ENCODE results near the gene LTA4H.
"Not testable (repeated sequence)": the region's sequence is repeated elsewhere in the genome, so short reads cannot be mapped to it uniquely, and the experiment has no call there.

The LTA4H gene

GRCh38 chr12:96035283-96036236 lies at the start of gene LTA4H:
Gene LTA4H, minus strand, starts transcription at chr12:96035587. Its CDS starts 68 bp downstream, at chr12:96035519.
- peak; percentile 99 for DNase-seq (ENCODE audit: low read depth, low spot score)

GRCh38 chr12:96084624-96085023 lies 49.2 kb upstream of the LTA4H start:
- DNase-seq (ENCODE audit: low read depth, low spot score) = no peak

GRCh38 chr12:96083020-96083719 lies 47.8 kb upstream of the LTA4H start:
- DNase-seq (ENCODE audit: low read depth, low spot score) = no peak

GRCh38 chr12:96081596-96081995 lies 46.2 kb upstream of the LTA4H start:
- no peak for DNase-seq (ENCODE audit: low read depth, low spot score)

DNA sequence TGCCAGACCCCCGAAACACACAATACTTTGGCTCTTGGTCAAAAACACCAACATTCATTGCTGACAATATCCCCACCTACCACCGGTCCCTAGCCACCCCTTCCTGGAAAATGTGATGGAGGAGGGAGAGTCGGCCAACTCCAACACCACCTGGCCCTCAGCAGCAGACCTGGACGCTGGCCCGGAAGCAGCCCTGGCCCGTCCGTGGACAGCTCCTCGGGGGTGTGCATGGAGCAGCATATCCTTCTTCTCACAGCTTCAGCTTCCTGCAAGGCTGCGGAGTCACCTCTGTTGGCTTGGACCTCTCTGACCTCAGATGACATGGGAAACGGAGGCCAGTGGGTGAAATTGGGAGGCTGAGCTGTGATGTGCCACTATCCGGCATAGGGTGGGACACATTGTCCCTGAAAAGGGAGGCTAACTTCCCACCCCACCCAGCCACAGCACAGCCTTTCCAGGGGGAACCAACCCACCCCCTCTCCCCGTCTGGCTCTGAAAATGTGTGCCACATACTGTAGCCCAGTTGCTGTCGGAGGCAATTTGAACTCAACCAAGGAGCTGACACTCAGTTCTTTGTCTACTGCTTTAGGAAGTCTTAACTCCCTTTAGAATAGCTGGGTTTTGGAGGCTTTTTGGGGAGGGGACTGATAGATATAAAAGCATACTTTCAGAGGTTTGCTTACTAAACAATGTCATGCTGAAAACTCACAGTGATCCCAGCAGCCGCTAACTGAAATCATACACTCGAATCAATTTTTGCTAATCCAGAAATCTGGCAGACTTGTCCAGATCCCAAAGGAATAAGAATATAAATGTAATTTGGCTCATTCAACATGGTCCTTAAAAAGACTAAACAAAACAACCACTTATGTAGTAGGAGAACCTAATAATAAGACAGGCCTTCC lies 43.1 kb upstream of the LTA4H start:
- no peak for DNase-seq (ENCODE audit: low read depth, low spot score)

DNA sequence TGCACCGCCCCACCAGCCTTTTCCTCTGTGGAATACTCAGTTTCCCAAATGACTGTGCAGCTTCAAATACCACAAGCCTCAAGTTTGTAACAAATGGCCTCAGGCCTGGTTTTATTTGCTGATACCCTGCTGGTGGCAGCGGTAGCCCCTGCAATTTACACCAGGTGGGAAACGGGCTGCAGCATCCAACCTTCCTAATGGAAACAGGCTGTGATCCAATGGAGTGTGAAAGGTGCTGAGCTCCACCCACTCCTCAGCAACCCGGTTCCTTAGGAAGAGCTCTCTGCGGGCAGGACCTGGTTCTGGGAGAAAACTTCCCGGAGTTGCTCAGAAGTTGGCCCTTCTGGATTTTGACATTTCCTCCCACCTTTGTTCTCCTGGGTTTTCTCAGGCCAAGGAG lies 41.7 kb upstream of the LTA4H start:
- no peak for DNase-seq (ENCODE audit: low read depth, low spot score)

DNA sequence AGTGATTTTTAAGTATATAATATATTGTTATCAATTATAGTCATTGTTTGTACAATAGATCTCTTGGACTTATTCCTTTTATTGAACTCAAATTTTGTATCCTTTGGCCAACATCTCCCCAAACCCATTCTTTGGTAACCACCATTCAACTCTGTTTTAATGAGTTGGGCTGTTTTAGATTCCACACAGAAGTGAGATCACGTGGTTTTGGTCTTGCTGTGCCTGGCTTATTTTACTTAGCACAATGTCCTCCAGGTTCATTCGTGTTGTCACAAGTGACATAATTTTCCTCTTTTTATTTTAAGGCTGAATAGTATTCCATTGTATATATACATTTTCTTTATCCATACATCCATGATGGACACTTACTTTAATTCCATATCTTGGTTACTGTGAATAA lies 40.2 kb upstream of the LTA4H start:
- no peak for DNase-seq (ENCODE audit: low read depth, low spot score)

DNA sequence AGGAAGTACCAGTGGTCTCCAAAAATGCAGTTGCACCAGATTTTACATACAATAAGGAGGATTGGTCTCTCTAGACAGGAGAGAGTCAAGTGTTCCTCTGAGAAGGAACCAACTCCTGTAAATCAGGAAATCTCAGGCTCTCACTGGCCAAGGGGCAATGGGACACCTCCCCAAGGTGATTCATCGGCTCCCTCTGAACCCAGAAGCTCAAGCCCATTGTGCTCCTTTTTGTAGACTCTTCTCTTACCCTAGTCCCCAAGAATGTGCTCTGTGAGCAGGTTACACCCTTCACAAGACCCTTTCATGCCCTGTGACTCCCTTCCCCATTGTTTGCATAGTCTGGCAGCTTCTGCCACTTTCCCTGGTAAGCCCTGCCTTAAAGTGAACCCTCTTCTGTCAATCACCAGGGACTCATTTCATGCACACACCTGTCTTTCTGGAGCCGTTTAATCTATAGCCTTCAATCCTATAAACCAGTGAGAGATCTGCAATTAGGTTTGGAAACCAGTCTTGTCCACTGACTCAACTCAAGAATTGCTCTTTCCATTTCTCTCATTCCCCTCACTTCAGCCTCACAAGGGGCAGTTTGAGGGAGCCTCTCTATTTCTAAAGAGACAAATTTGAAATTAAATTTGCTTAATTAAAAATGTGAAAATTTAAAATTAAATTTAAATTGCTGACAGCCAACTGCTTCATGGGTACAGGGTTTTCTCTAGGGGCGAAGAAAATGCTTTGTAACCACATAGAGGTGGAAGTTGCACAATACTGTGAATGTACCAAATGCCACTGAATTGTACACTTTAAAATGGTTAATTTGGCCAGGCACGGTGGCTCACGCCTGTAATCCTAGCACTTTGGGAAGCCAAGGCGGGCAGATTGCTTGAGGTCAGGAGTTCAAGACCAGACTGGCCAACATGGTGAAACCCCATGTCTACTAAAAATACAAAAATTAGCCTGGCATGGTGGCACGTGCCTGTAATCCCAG lies 38.3 kb upstream of the LTA4H start:
- no peak for DNase-seq (ENCODE audit: low read depth, low spot score)

GRCh38 chr12:96070670-96071279 lies 35.4 kb upstream of the LTA4H start:
- DNase-seq (ENCODE audit: low read depth, low spot score) = no peak

GRCh38 chr12:96069511-96070231 lies 34.3 kb upstream of the LTA4H start:
- no peak for DNase-seq (ENCODE audit: low read depth, low spot score)

DNA sequence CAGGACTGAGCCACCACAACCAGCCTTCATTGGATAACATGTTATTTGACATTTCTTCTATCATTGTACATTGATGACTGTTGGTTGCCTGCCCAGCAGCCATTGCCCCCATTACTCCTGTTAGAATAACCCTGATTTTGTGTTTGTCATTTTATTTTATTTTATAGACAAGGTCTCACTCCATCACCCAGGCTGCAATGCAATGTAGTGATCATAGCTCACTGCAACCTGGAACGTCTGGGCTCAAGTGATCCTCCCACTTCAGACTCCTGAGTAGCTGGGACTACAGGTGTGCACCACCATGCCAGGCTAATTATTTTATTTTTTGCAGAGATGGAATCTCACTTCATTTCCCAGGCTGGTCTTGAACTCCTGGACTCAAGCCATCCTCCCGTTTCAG lies 33.2 kb upstream of the LTA4H start:
- no peak for DNase-seq (ENCODE audit: low read depth, low spot score)

- no peak for DNase-seq (ENCODE audit: low read depth, low spot score)
These were observed 32.7 kb upstream of the LTA4H start for GRCh38 chr12:96068111-96068510.

GRCh38 chr12:96065776-96066175 lies 30.4 kb upstream of the LTA4H start:
- not testable (repeated sequence) for DNase-seq (ENCODE audit: low read depth, low spot score)

DNA sequence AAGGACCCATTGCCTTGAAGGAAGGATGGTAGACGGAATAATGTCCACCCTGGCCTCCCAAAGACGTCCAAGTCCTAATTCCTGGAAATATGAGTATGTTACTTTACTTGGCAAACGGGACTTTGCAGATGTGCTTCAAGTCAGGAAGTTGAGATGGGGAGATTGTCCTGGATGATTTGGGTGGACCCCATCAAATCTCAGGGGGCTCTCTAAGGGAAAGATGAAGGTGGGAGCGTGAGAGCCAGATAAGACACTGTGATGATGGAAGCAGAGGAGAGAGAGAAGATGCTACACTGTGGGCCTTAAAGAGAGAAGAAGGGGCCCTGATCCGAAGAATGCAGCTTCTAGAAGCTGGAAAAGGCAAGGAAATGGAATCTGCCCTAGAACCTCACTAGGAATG lies 29.6 kb upstream of the LTA4H start:
- DNase-seq (ENCODE audit: low read depth, low spot score) = no peak

- no peak for DNase-seq (ENCODE audit: low read depth, low spot score)
These were observed 28.9 kb upstream of the LTA4H start for GRCh38 chr12:96064271-96064670.

DNA sequence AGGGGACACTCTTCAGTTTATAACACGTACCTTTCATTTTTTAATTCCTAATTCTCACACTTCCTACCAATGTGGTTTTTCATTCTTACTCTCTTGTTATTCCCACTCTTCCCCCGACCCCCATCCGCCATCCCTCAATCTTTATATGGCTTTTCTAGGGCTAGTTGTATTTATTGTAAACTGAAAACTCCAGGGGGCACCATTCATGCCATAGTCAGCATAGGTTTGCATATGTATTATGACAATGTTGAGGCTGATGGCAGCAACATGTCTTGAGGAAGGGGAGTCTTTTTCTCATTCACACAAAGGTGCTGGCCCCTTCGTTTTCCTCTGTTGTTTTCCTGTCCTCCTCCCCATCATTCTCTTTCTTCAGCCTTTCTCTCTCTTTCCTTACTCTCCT lies 27.7 kb upstream of the LTA4H start:
- no peak for DNase-seq (ENCODE audit: low read depth, low spot score)

DNA sequence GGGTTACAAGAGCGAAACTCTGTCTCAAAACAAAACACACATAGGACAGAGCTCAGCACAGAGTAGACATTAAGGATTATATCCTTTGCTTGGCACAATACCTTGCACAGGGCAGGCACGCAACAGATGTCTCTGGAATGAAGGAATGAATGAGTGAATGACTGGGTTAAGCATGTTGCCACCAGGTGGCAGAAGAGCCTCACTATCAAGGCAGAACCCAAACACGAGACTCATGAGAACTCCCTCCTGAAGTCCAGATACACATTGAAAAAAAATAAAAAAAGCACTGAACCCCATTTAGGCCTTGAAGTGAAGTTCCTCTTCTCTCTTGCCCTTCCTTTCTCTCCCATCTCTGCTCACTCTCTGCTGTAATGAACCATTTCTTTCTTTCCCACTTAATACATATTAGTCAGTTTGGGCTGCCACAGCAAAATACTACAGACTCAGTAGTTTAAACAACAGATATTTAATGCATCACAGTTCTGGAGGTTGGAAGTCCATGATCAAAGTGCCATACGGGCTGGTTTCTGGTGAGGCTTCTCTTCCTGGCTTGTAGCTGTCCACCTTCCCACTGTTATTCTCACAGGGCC lies 26.6 kb upstream of the LTA4H start:
- DNase-seq (ENCODE audit: low read depth, low spot score) = peak; percentile 54

GRCh38 chr12:96061323-96061722 lies 25.9 kb upstream of the LTA4H start:
- DNase-seq (ENCODE audit: low read depth, low spot score) = no peak

- no peak for DNase-seq (ENCODE audit: low read depth, low spot score)
These were observed 24.7 kb upstream of the LTA4H start for GRCh38 chr12:96060041-96060440.
